IMR-90 (cell line): ENCODE results near the gene HYAL4. TPM values are rescaled to one million over a fixed set of nuclear protein-coding genes. Genes with fewer than 3 reads are reported as not detected.

Experiments
- ATAC-seq: fragments of 200-7000 bp; cut with Tn5 transposase; 2 replicates; pipeline ENCODE4 v1.9.1; 2020; ENCODE audit warnings: low read depth, mild to moderate bottlenecking, moderate library complexity
- BruUV-seq: library from RNA; stranded (reverse); fragments of 400-500 nt; replicated peaks from 2 replicates; lab custom pipeline; 2021; lab: Mats Ljungman, UMichigan
- CTCF ChIA-PET: fragments of 300-600 bp; formaldehyde crosslinking; extraction: SDS; loops from one replicate; lab custom pipeline; 2021; ENCODE audit warnings: antibody characterized with exemption; lab: Yijun Ruan, JAX
- POLR2A ChIA-PET: fragments of 300-600 bp; sonication (Branson Sonifier 250); formaldehyde crosslinking; loops from one replicate; lab custom pipeline; 2022; ENCODE audit warnings: antibody characterized with exemption; ENCODE audit not compliant: unreplicated experiment; lab: Charles Lee
- DNase-seq: peaks from one replicate; pipeline ENCODE4 v3.0.0; 2013
- H2AFZ ChIP-seq: replicated peaks from 2 replicates; pipeline ENCODE3; 2013; ENCODE audit warnings: low read length, mild to moderate bottlenecking; ENCODE audit not compliant: poor library complexity
- H2AK5ac ChIP-seq: 2 replicates; pipeline ENCODE4 v1.6.1; 2013; ENCODE audit warnings: low read depth, low read length, inconsistent platforms
- H2AK9ac ChIP-seq: replicated peaks from 2 replicates; pipeline ENCODE3; 2013; ENCODE audit warnings: mild to moderate bottlenecking, low read depth, low read length, moderate library complexity; ENCODE audit not compliant: poor library complexity
- H2BK120ac ChIP-seq: 2 replicates; pipeline ENCODE4 v1.6.1; 2013; ENCODE audit warnings: low read depth, low read length, inconsistent platforms
- H2BK15ac ChIP-seq: 3 replicates; pipeline ENCODE4 v1.6.1; 2013; ENCODE audit warnings: low read depth, low read length, inconsistent platforms
- H2BK20ac ChIP-seq: 2 replicates; pipeline ENCODE4 v1.6.1; 2013; ENCODE audit warnings: low read depth, mild to moderate bottlenecking, inconsistent platforms, low read length, moderate library complexity
- H2BK5ac ChIP-seq: 2 replicates; pipeline ENCODE4 v1.6.1; 2013; ENCODE audit warnings: mild to moderate bottlenecking, low read depth, low read length, inconsistent platforms; ENCODE audit not compliant: poor library complexity, severe bottlenecking
- H3K14ac ChIP-seq: replicated peaks from 2 replicates; pipeline ENCODE4 v1.6.1; 2013; ENCODE audit warnings: low read depth, low read length, inconsistent platforms
- H3K18ac ChIP-seq: 2 replicates; pipeline ENCODE4 v1.6.1; 2013; ENCODE audit warnings: low read depth, low read length, control low read depth
- H3K23ac ChIP-seq: 2 replicates; pipeline ENCODE4 v1.6.1; 2013; ENCODE audit warnings: low read depth, low read length, inconsistent platforms
- H3K27ac ChIP-seq: 2 replicates; pipeline ENCODE4 v1.5.1; 2013; ENCODE audit warnings: mild to moderate bottlenecking, control low read depth, low read length; ENCODE audit not compliant: insufficient read depth
- H3K27me3 ChIP-seq: 2 replicates; pipeline ENCODE4 v1.6.1; 2013; ENCODE audit warnings: low read length; ENCODE audit not compliant: control insufficient read depth, insufficient read depth
- H3K36me3 ChIP-seq: 2 replicates; pipeline ENCODE4 v1.6.1; 2013; ENCODE audit warnings: low read length, mixed read lengths; ENCODE audit not compliant: control insufficient read depth, insufficient read depth
- H3K4ac ChIP-seq: 2 replicates; pipeline ENCODE4 v1.6.1; 2013; ENCODE audit warnings: low read depth, low read length, inconsistent platforms
- H3K4me1 ChIP-seq: 2 replicates; pipeline ENCODE4 v1.6.1; 2013; ENCODE audit warnings: low read length, mixed read lengths; ENCODE audit not compliant: control insufficient read depth, insufficient read depth
- H3K4me2 ChIP-seq: 2 replicates; pipeline ENCODE4 v1.6.1; 2013; ENCODE audit warnings: low read depth, mild to moderate bottlenecking, control low read depth, low read length, moderate library complexity
- H3K4me3 ChIP-seq: 2 replicates; pipeline ENCODE4 v1.5.1; 2013; ENCODE audit warnings: low read depth, mild to moderate bottlenecking, control low read depth, low read length, moderate library complexity; ENCODE audit not compliant: insufficient read depth
- H3K56ac ChIP-seq: 2 replicates; pipeline ENCODE4 v1.6.1; 2013; ENCODE audit warnings: low read length, inconsistent platforms; ENCODE audit not compliant: insufficient read depth; ENCODE audit errors: extremely low read depth
- H3K79me1 ChIP-seq, 2 experiments: 2 replicates each; pipeline ENCODE4 v1.6.1; 2013; ENCODE audit warnings: low read length in 2 of 2, inconsistent platforms in 1 of 2, low read depth in 1 of 2
- H3K9ac ChIP-seq: 2 replicates; pipeline ENCODE4 v1.6.1; 2013; ENCODE audit warnings: low read depth, low read length, control low read depth
- H3K9me1 ChIP-seq: 2 replicates; pipeline ENCODE4 v1.6.1; 2013; ENCODE audit warnings: low read length, inconsistent platforms; ENCODE audit not compliant: insufficient read depth
- H3K9me3 ChIP-seq: 2 replicates; pipeline ENCODE4 v1.6.1; 2013; ENCODE audit warnings: low read length; ENCODE audit not compliant: control insufficient read depth, insufficient read depth
- H4K20me1 ChIP-seq: 2 replicates; pipeline ENCODE4 v1.6.1; 2013; ENCODE audit warnings: low read length, inconsistent platforms; ENCODE audit not compliant: insufficient read depth
- H4K5ac ChIP-seq: 2 replicates; pipeline ENCODE4 v1.6.1; 2013; ENCODE audit warnings: mild to moderate bottlenecking, low read depth, low read length, control low read depth
- H4K8ac ChIP-seq, 2 experiments: 2 replicates each; pipeline ENCODE4 v1.6.1; 2013; ENCODE audit warnings: low read depth in 2 of 2, low read length in 2 of 2, control low read depth in 1 of 2, inconsistent platforms in 1 of 2
- H4K91ac ChIP-seq: 2 replicates; pipeline ENCODE4 v1.6.1; 2013; ENCODE audit warnings: low read depth, low read length, inconsistent platforms; ENCODE audit not compliant: insufficient read depth
- MAZ ChIP-seq: IDR thresholded peaks from 2 replicates; pipeline ENCODE4 v1.6.1; 2012; ENCODE audit warnings: low read depth, mild to moderate bottlenecking, low read length, improper control_type of control experiment, moderate library complexity, borderline replicate concordance
- POLR2A ChIP-seq: IDR thresholded peaks from 2 replicates; pipeline ENCODE4 v1.6.1; 2012; ENCODE audit warnings: mild to moderate bottlenecking, low read depth, low read length
- WGBS, 2 experiments: methylation state at CpG; one replicate each; pipeline versions ENCODE4 v1.1.5 to v1.1.7; 2013; ENCODE audit warnings: missing lambda C conversion rate in 2 of 2; ENCODE audit not compliant: insufficient read length in 1 of 2; ENCODE audit errors: extremely low coverage in 2 of 2; 5-methylcytosine and 5-hydroxymethylcytosine counted together
- dilution Hi-C: fragments of 300-500 bp; cut with HindIII; formaldehyde crosslinking; loops from one replicate; pipeline ENCODE4 v1.14.3; 2018; ENCODE audit warnings: low sequenced_read_pairs; ENCODE audit not compliant: unreplicated experiment
- in situ Hi-C: fragments of 300-500 bp; cut with MboI; formaldehyde crosslinking; loops from 3 replicates; pipeline ENCODE4 v1.14.3; 2019; ENCODE audit warnings: low sequenced_read_pairs, inconsistent platforms, mixed read lengths
- intact Hi-C: fragments of 100-400 bp; cut with micrococcal nuclease; formaldehyde crosslinking; loops from 2 replicates; pipeline ENCODE4 v1.10.0; 2022
- polyA plus RNA-seq, 3 experiments: library from polyadenylated mRNA; depleted of rRNA; stranded (reverse); fragments of >200 nt; gene quantifications; 2 replicates each; pipeline ENCODE4 v1.2.3, GENCODE V29; 2012; ENCODE audit warnings: low replicate concordance in 1 of 3
- total RNA-seq: library from RNA; depleted of rRNA; stranded (reverse); fragments of >200 nt; gene quantifications from 2 replicates; pipeline ENCODE4 v1.2.3, GENCODE V29; 2012
- TF ChIP-seq, protein P1 (sequence below): conservative IDR thresholded peaks from 2 replicates; pipeline ENCODE4 v1.5.1; 2012; ENCODE audit warnings: mild to moderate bottlenecking, low read depth, low read length, improper control_type of control experiment

The HYAL4 gene
- total and polyA plus RNA-seq, 2 of the 4 experiments (the other 2 are of a cell fraction), result not detected

DNA sequence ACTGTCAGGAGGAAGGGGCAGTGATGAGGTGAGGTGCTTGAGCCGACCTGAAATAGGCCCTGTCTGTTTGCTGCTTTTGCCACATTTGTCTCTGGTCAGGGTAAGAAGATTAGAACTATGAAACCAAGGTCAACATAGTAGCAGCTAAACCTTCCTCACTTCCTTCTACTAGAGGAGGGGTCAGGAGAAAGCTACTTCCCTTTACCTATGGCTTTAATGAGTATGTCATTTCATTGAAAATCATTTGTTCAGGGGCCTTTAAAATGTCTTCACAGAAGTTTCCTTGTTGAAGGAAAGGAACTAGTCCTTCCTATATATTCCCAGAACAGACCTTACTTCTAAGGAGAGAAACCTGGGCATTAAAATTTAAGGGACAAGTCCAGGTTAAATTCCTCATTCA, 19.0 kb downstream of the HYAL4 start:
- no peak overlapping the region for H3K18ac ChIP-seq
- H3K27me3 ChIP-seq, result peaks cover 3% of the 10 kb centered on the region

More for the DNA sequence above, 19.0 kb downstream of the HYAL4 start:
- Histone ChIP-seq H3K9ac (no peak overlapping the region), H4K8ac (no peak overlapping the region), H3K36me3 (no peaks in the 10 kb centered on the region), H4K20me1 (no peaks in the 10 kb centered on the region), H4K5ac (no peak overlapping the region), H3K56ac (no peak overlapping the region), H3K4me1 (no peaks in the 10 kb centered on the region), H2AFZ (no peak overlapping the region), H4K91ac (no peak overlapping the region), H3K9me1 (no peaks in the 10 kb centered on the region), H3K4me2 (no peak overlapping the region), H3K9me3 (no peaks in the 10 kb centered on the region), H2AK9ac (no peak overlapping the region), H3K23ac (no peak overlapping the region), H3K4me3 (no peak overlapping the region), H2BK5ac (no peak overlapping the region), H2AK5ac (no peak overlapping the region), H3K79me1 (no peaks in the 10 kb centered on the region), H3K4ac (no peak overlapping the region), H3K14ac (no peak overlapping the region), H2BK120ac (no peak overlapping the region), H2BK20ac (no peak overlapping the region), H2BK15ac (no peak overlapping the region), H3K27ac (no peak overlapping the region)
- ChIA-PET CTCF (interaction anchor here (1.5 to 1.6 kb wide), 2 partner anchors 48 to 182 kb away, joined by 3 to 5 read pairs; no protein-coding TSS in a partner anchor), POLR2A (no interaction called here)
- no peak for DNase-seq
- TF ChIP-seq MAZ, result no peak
- TF ChIP-seq, protein P1, sequence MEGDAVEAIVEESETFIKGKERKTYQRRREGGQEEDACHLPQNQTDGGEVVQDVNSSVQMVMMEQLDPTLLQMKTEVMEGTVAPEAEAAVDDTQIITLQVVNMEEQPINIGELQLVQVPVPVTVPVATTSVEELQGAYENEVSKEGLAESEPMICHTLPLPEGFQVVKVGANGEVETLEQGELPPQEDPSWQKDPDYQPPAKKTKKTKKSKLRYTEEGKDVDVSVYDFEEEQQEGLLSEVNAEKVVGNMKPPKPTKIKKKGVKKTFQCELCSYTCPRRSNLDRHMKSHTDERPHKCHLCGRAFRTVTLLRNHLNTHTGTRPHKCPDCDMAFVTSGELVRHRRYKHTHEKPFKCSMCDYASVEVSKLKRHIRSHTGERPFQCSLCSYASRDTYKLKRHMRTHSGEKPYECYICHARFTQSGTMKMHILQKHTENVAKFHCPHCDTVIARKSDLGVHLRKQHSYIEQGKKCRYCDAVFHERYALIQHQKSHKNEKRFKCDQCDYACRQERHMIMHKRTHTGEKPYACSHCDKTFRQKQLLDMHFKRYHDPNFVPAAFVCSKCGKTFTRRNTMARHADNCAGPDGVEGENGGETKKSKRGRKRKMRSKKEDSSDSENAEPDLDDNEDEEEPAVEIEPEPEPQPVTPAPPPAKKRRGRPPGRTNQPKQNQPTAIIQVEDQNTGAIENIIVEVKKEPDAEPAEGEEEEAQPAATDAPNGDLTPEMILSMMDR, result no peak
- TF ChIP-seq POLR2A, result no peak
- no peak for ATAC-seq
- no TSS peak for BruUV-seq
- in situ Hi-C loops, result loop anchor here (25.0 kb wide), 1 partner anchor 227 kb away; no protein-coding TSS in a partner anchor
- intact Hi-C loops, result loop anchor here (2.0 kb wide), 1 partner anchor 65 kb away; no protein-coding TSS in a partner anchor
- dilution Hi-C loops, result no loop called here
- WGBS, 2 experiments, result no CpG with 5 or more reads among the region's 1 CpG
